DMS79 treated with DMSO at 0.1 percent for 48 hours (cell line): ENCODE results near the gene POLR2H.

Source experiments
- DNase-seq: peaks from one replicate; lab custom pipeline; 2025; lab: John Stamatoyannopoulos, UW

The POLR2H gene

GRCh38 chr3:184352149-184352785 lies 9.2 kb upstream of the POLR2H start:
- DNase-seq: no peak

- no peak for DNase-seq
Measured at GRCh38 chr3:184352897-184353545, 8.5 kb upstream of the POLR2H start.

GRCh38 chr3:184353546-184353941 lies 8.0 kb upstream of the POLR2H start:
- no peak for DNase-seq

- DNase-seq: no peak
Measured at GRCh38 chr3:184354121-184354728, 7.3 kb upstream of the POLR2H start.

DNA sequence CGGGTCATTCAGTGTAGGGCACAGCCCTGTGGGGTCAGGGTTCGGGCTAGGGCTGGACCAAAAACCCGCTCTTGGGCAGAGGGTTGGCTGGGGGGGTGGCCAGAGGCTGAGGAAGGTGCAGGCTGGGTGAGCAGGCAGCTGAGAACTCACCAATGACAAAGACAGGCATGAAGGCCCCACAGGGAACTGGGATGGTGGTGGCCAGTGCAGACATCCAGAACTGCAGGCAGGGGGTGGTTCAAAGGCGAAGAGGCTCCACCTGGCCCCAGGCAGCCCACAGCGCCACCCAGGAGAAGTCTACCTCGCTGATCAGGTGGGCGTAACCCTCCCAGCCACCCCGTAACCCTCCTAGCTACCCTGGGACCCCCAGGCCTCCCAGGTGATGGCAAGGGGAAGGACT lies 6.8 kb upstream of the POLR2H start:
- no peak for DNase-seq

DNA sequence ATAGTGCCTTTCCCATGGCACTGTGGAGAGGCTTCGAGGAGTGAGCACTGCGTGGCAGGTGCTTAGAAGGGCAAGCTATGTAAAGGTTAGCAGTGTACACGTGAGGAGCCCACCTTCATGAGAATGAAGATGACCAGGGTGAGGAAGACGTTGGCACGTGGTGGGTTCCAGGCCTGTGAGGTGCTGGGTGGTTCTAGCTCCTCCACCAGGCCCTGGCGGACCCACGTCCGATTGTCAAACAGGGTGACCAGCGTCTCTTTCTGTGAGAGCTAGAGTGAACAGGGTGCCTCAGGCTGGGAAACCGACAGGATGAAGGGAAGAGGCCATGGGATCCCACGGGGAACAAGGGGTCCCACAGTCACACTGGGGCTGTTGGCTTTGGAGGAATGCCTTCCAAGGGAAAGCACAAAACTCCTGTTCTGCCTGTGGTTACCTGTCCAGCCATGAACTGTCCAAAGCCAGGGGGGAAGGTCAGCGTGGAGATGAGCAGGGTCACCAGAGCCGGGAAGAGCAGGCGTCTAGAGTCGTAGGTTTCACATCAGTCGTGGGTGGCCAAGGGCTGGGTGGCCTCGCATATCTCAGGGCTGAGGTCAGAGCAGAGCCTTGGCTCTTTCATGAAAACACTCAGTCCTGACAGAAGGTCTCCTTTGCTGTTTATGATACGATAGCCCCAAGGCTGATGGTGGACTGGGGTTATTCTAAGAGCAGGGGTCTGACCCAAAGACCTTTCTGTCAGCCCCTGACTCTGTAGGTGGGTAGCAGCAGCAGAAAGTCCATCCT lies 6.1 kb upstream of the POLR2H start:
- no peak for DNase-seq

DNA sequence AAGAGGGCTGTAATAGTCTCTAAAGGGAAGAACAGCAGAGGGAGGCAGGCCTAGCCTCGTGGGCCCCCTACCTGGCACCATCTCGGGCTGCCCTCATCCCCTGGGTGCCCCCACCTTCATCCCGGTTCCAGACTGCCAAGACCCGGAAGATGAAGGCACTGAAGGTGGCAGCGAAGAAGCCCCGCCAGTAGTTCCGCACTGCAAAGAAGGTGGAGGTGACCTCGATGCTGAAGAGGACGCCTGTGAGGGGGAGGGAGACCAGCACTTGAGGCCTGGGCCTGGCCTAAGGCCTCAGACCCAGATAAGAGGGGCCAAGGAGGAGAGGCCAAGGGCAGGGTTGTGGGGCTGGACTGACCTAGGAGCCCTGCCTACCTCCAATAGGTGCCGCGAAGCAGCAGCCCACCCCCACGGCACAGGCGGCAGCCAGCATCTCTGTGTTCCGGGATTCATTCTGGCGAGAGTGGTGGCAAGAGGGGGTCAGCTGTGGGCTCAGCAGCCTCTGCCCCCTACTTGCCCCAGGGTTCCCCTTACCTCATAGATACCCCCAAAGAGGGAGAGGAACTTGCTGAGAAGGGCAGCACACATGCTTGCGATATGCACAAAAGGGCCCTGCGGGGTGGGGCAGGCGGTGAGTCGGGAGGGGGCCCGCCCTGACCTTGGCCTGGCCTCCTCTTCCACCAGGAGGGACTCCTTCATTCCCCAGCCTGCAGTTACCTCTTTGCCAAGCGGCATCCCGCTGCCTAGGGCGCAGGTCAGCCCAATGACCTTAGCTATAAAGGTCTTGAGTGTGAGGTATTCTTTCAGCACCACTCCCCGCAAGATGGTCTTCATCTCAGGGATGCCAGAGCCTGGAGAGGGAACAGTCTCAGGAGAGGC lies 4.0 kb upstream of the POLR2H start:
- no peak for DNase-seq

- DNase-seq: no peak
Measured at GRCh38 chr3:184358124-184358767, 3.3 kb upstream of the POLR2H start.

DNA sequence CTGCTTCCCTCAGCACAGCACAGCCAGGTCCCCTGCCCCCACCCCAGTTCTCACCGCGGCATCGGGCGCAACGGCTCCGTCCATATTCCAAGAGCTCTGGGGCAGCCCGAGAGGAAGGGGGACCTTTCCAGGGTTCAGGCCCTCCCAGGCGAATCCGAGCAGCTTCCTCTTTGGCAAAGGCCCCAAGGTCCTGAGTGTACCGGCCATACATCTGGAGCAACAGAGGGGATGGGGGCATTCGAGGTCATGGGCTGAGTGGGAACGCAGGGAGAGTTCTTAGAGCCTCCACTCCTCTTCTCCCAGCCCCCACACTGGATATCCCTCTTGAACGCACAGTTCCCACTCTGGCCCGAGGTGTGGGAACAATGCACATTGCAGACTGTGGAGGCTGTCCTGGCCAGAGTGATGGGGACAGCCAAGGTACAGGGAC lies 2.6 kb upstream of the POLR2H start:
- no peak for DNase-seq

DNA sequence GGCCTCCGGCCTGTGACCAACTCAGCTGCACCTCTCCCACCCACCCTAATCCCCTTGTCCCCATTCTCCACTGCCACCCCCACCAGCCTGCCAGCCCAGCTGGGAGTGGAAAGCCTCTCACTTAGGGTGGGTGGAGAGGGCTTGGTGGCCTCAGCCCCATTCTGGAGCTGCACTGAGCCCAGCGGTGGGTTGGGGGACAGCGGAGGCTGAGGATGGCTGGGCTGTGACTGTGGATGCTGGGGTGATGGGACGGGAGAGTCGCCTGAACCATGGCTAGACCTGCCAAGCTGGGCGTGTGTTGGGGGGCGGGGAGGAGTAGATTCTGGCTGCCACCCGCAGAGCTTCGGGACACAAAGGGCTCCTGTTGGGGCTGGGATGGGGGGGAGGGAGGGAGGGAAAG lies 1.9 kb upstream of the POLR2H start:
- no peak for DNase-seq

- DNase-seq: no peak
Measured at GRCh38 chr3:184360070-184360928, 1.2 kb upstream of the POLR2H start.

- no peak for DNase-seq
Measured at GRCh38 chr3:184360929-184361531, 480 bp upstream of the POLR2H start.

GRCh38 chr3:184361932-184362667 lies 590 bp downstream of the POLR2H start:
- peak; percentile 61 for DNase-seq

DNA sequence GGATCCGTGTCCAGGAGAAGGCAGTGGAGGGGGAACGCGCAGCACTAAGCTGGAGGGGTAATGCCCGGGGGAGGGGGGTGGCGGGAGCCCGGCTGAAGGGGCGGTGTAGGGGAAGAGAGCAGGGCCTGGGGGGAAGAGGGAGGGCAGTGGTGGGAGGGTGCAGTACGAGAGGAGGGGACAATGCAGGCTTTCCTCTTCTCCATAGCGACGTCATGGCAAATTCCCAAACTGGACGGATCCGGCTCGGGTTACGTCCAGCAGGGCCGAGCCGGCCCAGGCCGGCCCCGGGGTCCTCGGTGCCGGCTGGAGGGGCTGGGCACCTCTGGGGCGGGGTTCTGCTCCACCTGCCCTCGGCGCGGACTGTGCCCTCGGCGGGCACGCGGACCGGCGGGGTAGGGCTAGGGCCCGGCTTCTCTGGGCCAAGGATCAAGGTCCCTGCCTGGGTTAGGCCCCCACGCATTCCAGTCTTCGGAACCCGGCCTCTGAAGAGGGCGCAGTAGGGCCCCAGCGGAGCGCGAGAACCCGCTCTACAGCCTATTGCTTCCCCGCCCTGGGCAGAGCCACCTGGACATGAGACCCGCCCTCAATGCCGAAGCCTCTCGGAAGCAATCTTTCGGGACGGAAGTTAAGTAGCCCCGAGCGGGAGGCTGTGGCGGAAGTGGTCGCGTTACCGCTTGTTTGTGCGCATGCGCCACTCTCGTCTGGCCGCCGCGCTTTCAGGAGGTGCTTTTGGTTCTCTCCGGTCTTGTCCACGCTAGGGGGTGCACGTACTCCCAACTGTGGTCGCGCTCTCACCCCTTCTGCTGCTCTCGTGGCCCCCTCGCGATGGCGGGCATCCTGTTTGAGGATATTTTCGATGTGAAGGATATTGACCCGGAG lies 1.4 kb downstream of the POLR2H start:
- DNase-seq: peak; percentile 97

- no peak for DNase-seq
Measured at GRCh38 chr3:184366619-184367289, 5.2 kb downstream of the POLR2H start.

DNA sequence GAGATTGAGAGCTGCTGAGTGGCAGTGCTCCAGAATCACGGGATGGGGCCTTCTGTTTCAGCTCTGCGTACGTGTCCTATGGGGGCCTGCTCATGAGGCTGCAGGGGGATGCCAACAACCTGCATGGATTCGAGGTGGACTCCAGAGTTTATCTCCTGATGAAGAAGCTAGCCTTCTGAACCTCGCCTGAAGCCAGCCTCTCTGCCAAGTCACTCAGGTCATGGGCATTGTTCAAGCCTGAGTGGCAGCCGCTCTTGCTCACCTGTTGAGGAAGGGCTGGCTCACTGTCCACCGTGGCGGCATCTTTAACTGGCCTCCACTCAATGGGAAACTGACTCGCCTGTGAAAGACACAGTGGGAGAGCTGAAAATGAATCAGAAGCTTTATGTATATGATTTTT lies 6.6 kb downstream of the POLR2H start:
- no peak for DNase-seq

GRCh38 chr3:184368586-184369183 lies 7.2 kb downstream of the POLR2H start:
- DNase-seq: no peak
